HG02884 (cell line): ENCODE data around the gene SALL4.
"Not testable (repeated sequence)": the region's sequence is repeated elsewhere in the genome, so short reads cannot be mapped to it uniquely, and the experiment has no call there.

Source experiments
- ATAC-seq: cut with Tn5 transposase; IDR thresholded peaks from one replicate; pipeline ENCODE4 v1.9.1; 2021; ENCODE audit warnings: mild to moderate bottlenecking, moderate library complexity; ENCODE audit not compliant: unreplicated experiment

Gene SALL4

GRCh38 chr20:51767867-51768758 is 34.2 kb downstream of the SALL4 start, which contains the start of gene ATP9A:
Gene ATP9A, minus strand, starts transcription at chr20:51768390. Its CDS starts 21 bp downstream, at chr20:51768369.
- ATAC-seq = no peak

GRCh38 chr20:51766994-51767866 is 35.1 kb downstream of the SALL4 start:
- no peak for ATAC-seq

GRCh38 chr20:51765381-51765780 is 36.9 kb downstream of the SALL4 start:
- ATAC-seq = not testable (repeated sequence)

- no peak for ATAC-seq
Measured at GRCh38 chr20:51763965-51764602, 38.2 kb downstream of the SALL4 start.

- no peak for ATAC-seq
Measured at GRCh38 chr20:51760905-51761546, 41.3 kb downstream of the SALL4 start.

- ATAC-seq = no peak
Measured at GRCh38 chr20:51759769-51760510, 42.4 kb downstream of the SALL4 start.

GRCh38 chr20:51758978-51759544 is 43.3 kb downstream of the SALL4 start:
- ATAC-seq = no peak

GRCh38 chr20:51757226-51757625 is 45.1 kb downstream of the SALL4 start:
- ATAC-seq = no peak

GRCh38 chr20:51756653-51757052 is 45.7 kb downstream of the SALL4 start:
- no peak for ATAC-seq

GRCh38 chr20:51753220-51753619 is 49.1 kb downstream of the SALL4 start:
- not testable (repeated sequence) for ATAC-seq

- no peak for ATAC-seq
Measured at GRCh38 chr20:51752343-51752951, 49.9 kb downstream of the SALL4 start.

- no peak for ATAC-seq
Measured at GRCh38 chr20:51750770-51751388, 51.4 kb downstream of the SALL4 start.

- ATAC-seq = no peak
Measured at GRCh38 chr20:51750037-51750769, 52.1 kb downstream of the SALL4 start.

GRCh38 chr20:51749674-51750036 is 52.7 kb downstream of the SALL4 start:
- ATAC-seq = no peak

GRCh38 chr20:51747182-51747911 is 55.0 kb downstream of the SALL4 start:
- ATAC-seq = no peak

- no peak for ATAC-seq
Measured at GRCh38 chr20:51745804-51746203, 56.5 kb downstream of the SALL4 start.

- ATAC-seq = no peak
Measured at GRCh38 chr20:51740838-51741237, 61.5 kb downstream of the SALL4 start.
